ENCODE data around the gene POU6F1.

DNA sequence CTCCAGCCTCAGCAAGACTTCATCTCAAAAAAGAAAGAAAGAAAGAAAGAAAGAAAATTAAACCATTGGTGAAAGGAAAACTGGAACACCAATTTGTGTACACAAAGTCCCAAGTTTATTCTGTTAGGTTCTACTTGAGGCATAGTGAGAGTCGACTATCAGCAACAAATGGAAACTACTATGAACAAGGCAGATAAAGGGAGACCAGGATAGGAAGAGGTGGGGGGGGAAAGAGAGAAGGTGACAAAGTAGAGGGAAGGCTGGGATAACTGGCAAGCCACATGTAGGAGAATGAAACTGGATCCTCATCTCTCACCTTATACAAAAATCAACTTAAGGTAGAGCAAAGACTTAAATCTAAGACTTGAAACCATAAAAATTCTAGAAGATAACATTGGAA is 70.6 kb downstream of the POU6F1 start:
- TF ChIP-seq, protein P1, sequence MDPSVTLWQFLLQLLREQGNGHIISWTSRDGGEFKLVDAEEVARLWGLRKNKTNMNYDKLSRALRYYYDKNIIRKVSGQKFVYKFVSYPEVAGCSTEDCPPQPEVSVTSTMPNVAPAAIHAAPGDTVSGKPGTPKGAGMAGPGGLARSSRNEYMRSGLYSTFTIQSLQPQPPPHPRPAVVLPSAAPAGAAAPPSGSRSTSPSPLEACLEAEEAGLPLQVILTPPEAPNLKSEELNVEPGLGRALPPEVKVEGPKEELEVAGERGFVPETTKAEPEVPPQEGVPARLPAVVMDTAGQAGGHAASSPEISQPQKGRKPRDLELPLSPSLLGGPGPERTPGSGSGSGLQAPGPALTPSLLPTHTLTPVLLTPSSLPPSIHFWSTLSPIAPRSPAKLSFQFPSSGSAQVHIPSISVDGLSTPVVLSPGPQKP (IDR thresholded peaks at IDR 0.05; ENCODE audit: low read depth, low read length): no peak
- TF ChIP-seq RAD21 (IDR thresholded peaks at IDR 0.05; ENCODE audit: insufficient read depth, low read depth, low read length) (no peak), MEF2A (IDR thresholded peaks at IDR 0.05; ENCODE audit: insufficient read depth, low read depth, low read length) (no peak), MTA2 (IDR thresholded peaks at IDR 0.05; ENCODE audit: low read depth) (no peak), POLR2AphosphoS2 (IDR thresholded peaks at IDR 0.05; ENCODE audit: low read depth, low read length) (no peak), ZNF384 (IDR thresholded peaks at IDR 0.05; ENCODE audit: borderline replicate concordance, low read depth, low read length) (no peak), YY1 (IDR thresholded peaks at IDR 0.05; ENCODE audit: low read depth, low read length) (no peak), BHLHE40 (IDR thresholded peaks at IDR 0.05; ENCODE audit: borderline replicate concordance in 1 of 2, low read depth in 2 of 2, low read length in 1 of 2) (no peak), TAF1 (IDR thresholded peaks at IDR 0.05; ENCODE audit: borderline replicate concordance, low read depth, low read length) (no peak), NFIC (IDR thresholded peaks at IDR 0.05; ENCODE audit: low read depth, low read length) (no peak)
- TF ChIP-seq, protein P2, sequence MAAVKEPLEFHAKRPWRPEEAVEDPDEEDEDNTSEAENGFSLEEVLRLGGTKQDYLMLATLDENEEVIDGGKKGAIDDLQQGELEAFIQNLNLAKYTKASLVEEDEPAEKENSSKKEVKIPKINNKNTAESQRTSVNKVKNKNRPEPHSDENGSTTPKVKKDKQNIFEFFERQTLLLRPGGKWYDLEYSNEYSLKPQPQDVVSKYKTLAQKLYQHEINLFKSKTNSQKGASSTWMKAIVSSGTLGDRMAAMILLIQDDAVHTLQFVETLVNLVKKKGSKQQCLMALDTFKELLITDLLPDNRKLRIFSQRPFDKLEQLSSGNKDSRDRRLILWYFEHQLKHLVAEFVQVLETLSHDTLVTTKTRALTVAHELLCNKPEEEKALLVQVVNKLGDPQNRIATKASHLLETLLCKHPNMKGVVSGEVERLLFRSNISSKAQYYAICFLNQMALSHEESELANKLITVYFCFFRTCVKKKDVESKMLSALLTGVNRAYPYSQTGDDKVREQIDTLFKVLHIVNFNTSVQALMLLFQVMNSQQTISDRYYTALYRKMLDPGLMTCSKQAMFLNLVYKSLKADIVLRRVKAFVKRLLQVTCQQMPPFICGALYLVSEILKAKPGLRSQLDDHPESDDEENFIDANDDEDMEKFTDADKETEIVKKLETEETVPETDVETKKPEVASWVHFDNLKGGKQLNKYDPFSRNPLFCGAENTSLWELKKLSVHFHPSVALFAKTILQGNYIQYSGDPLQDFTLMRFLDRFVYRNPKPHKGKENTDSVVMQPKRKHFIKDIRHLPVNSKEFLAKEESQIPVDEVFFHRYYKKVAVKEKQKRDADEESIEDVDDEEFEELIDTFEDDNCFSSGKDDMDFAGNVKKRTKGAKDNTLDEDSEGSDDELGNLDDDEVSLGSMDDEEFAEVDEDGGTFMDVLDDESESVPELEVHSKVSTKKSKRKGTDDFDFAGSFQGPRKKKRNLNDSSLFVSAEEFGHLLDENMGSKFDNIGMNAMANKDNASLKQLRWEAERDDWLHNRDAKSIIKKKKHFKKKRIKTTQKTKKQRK (IDR thresholded peaks at IDR 0.05; ENCODE audit: low read depth, low read length): no peak
- TF ChIP-seq, protein P3, sequence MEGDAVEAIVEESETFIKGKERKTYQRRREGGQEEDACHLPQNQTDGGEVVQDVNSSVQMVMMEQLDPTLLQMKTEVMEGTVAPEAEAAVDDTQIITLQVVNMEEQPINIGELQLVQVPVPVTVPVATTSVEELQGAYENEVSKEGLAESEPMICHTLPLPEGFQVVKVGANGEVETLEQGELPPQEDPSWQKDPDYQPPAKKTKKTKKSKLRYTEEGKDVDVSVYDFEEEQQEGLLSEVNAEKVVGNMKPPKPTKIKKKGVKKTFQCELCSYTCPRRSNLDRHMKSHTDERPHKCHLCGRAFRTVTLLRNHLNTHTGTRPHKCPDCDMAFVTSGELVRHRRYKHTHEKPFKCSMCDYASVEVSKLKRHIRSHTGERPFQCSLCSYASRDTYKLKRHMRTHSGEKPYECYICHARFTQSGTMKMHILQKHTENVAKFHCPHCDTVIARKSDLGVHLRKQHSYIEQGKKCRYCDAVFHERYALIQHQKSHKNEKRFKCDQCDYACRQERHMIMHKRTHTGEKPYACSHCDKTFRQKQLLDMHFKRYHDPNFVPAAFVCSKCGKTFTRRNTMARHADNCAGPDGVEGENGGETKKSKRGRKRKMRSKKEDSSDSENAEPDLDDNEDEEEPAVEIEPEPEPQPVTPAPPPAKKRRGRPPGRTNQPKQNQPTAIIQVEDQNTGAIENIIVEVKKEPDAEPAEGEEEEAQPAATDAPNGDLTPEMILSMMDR (IDR thresholded peaks at IDR 0.05 in 2 of 3, conservative IDR thresholded peaks at IDR 0.05 in 1 of 3; ENCODE audit: control insufficient read depth in 2 of 3, extremely low read depth in 1 of 3, insufficient read depth in 1 of 3, low read depth in 3 of 3, low read length in 3 of 3): no peak
